Epithelial cell of prostate (primary cell): Measurements from ENCODE around the gene ZIC2.

Experiments
- DNase-seq: peaks from one replicate; pipeline ENCODE4 v3.0.0-alpha.2; 2011; ENCODE audit warnings: low read depth, low spot score
- H3K27ac ChIP-seq: fragments of 450-650 bp; 2 replicates; pipeline ENCODE4 v1.5.1; 2017; ENCODE audit warnings: mild to moderate bottlenecking

Gene ZIC2

GRCh38 chr13:99973163-99973807 is 8.3 kb upstream of the ZIC2 start:
- no peak overlapping the region for H3K27ac ChIP-seq
- no peak for DNase-seq

- DNase-seq: no peak
- no peak overlapping the region for H3K27ac ChIP-seq
Measured at GRCh38 chr13:99973808-99974185, 7.8 kb upstream of the ZIC2 start.

GRCh38 chr13:99974296-99974938 is 7.2 kb upstream of the ZIC2 start:
- no peak overlapping the region for H3K27ac ChIP-seq
- DNase-seq: no peak

GRCh38 chr13:99974939-99975561 is 6.5 kb upstream of the ZIC2 start:
- no peak for DNase-seq
- no peak overlapping the region for H3K27ac ChIP-seq

GRCh38 chr13:99975626-99976025 is 6.0 kb upstream of the ZIC2 start:
- no peak for DNase-seq
- H3K27ac ChIP-seq: no peak overlapping the region

- no peak overlapping the region for H3K27ac ChIP-seq
- no peak for DNase-seq
Measured at GRCh38 chr13:99976575-99976974, 5.0 kb upstream of the ZIC2 start.

GRCh38 chr13:99977334-99977911 is 4.2 kb upstream of the ZIC2 start:
- DNase-seq: no peak
- H3K27ac ChIP-seq: no peak overlapping the region

- no peak for DNase-seq
Measured at GRCh38 chr13:99977912-99978798, 3.4 kb upstream of the ZIC2 start.

GRCh38 chr13:99978799-99979452 is 2.7 kb upstream of the ZIC2 start:
- H3K27ac ChIP-seq: no peak overlapping the region
- DNase-seq: no peak

More at GRCh38 chr13:99977912-99978798, 3.4 kb upstream of the ZIC2 start:
- no peak overlapping the region for H3K27ac ChIP-seq

GRCh38 chr13:99979453-99980200 is 2.0 kb upstream of the ZIC2 start:
- no peak for DNase-seq
- H3K27ac ChIP-seq: no peak overlapping the region

GRCh38 chr13:99980201-99980823 is 1.3 kb upstream of the ZIC2 start:
- DNase-seq: peak; percentile 20
- H3K27ac ChIP-seq: no peak overlapping the region

- DNase-seq: no peak
- H3K27ac ChIP-seq: no peak overlapping the region
Measured at GRCh38 chr13:99980824-99981734, 505 bp upstream of the ZIC2 start.

GRCh38 chr13:99982036-99982730 is 599 bp downstream of the ZIC2 start:
- no peak overlapping the region for H3K27ac ChIP-seq
- no peak for DNase-seq

GRCh38 chr13:99982731-99983498 is 1.3 kb downstream of the ZIC2 start:
- DNase-seq: no peak

GRCh38 chr13:99983499-99984401 is 2.2 kb downstream of the ZIC2 start:
- no peak for DNase-seq
- no peak overlapping the region for H3K27ac ChIP-seq

More at GRCh38 chr13:99982731-99983498, 1.3 kb downstream of the ZIC2 start:
- no peak overlapping the region for H3K27ac ChIP-seq
